ENCODE measurements around the gene TMEM51.

Gene TMEM51

DNA sequence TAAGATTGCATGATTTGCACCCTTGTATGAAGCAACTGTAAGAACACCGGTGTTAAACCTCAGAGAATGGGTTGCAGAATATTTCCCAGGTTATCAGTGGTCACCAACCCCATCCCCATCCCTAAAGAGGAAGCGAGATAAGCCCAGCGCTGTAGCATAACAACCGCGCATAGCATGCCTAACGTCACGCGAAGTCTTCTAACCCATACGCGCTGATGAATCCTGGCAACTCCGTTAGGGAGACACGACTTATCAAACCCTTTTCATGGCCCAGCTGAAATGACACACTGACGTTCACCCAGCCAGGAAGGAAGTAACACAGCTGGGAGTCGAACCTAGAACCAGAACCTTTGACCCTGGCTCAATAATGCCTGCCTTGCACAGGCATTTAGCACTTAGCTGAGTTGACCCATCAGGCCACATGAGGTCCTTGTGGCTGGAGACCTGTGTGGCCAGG lies 24.2 kb downstream of the TMEM51 start:
- DNase-seq (ENCODE audit: low spot score), result no peak

GRCh38 chr1:15178571-15179484 lies 25.3 kb downstream of the TMEM51 start:
- no peak for DNase-seq (ENCODE audit: low spot score)

DNA sequence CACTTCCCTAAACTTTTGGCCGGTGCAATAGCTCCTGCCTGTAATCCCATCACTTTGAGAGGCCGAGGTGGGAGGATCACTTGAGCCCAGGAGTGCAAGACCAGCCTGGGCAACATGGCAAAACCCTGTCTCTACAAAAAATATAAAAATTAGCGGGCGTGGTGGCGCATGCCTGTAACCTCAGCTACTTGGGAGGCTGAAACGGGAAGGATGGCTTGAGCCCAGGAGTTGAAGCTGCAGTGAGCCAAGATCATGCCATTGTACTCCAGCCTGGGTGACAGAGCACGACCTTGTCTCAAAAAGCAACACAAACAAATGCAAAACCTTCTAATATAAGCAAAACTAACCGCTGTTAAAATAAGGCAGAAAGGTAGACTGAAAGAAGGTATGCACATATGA lies 25.9 kb downstream of the TMEM51 start:
- DNase-seq (ENCODE audit: low spot score), result no peak

- DNase-seq (ENCODE audit: low spot score), result no peak
These were observed 26.6 kb downstream of the TMEM51 start for GRCh38 chr1:15180189-15180588.

GRCh38 chr1:15180945-15181523 lies 27.5 kb downstream of the TMEM51 start:
- no peak for DNase-seq (ENCODE audit: low spot score)

GRCh38 chr1:15181564-15181963 lies 28.0 kb downstream of the TMEM51 start:
- DNase-seq (ENCODE audit: low spot score), result no peak

- no peak for DNase-seq (ENCODE audit: low spot score)
These were observed 31.1 kb downstream of the TMEM51 start for GRCh38 chr1:15184436-15185241.

- no peak for DNase-seq (ENCODE audit: low spot score)
These were observed 32.1 kb downstream of the TMEM51 start for GRCh38 chr1:15185617-15186016.

GRCh38 chr1:15186073-15186845 lies 32.7 kb downstream of the TMEM51 start:
- DNase-seq (ENCODE audit: low spot score), result no peak

DNA sequence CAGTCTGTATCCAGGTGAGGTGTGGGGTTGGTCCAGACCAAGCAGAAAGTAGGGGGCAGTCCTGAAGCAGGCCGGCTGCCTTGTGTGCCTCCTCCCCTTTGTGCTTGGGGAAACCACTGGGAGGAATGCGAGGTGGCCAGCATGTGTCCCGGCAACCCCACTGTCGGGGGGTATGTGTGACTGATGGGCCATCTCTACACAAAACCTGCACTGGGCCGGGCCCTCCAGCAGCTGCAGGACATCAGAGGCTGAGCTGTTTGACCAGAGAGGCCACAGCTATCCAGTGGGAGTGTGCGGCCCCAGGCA lies 33.3 kb downstream of the TMEM51 start:
- DNase-seq (ENCODE audit: low spot score), result no peak

DNA sequence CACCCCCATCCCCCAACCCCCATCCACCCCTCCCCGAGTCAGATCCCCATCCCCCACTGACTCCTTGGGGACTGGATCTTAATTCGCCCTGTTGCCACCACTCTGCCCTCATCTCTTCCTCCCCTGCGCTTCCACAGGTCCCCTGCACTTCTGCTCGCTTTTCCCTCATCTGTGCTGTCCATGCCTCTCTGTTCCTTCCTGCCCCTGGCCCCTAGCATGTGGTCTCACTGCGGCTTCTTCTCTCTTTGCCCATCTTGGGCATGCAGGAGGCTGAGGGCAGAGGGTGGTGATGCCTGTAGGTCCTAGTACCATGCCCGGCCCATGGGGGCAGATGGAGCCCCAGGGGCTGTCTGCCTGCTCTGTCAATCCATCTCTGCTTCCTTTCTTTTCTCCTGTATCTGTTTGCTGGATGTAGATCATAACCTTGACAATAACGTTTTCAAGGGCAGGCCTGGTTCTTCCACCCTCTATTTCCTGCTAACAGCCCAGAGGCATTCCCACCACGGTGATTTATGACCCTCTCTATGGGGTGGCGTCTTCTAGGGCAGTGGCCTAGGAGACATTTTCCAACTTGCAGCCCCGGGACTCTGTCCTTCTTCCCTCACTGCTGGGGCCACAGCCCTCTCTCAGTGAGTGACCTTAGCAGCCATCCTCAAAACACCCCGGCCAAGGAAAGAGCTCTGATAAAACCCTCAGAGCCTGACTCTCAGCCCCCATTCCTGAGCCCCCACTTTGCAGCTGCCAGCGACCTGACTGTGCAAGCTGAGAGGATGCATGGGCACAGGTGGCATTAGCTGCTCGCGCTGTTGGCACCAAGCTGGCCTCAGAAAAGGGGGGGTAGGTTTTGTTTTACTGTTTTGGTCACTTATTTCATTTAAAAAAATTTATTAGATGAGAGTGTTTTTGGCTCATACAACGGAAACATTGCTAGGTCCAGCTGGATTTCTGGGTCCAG lies 33.9 kb downstream of the TMEM51 start:
- DNase-seq (ENCODE audit: low spot score), result no peak

DNA sequence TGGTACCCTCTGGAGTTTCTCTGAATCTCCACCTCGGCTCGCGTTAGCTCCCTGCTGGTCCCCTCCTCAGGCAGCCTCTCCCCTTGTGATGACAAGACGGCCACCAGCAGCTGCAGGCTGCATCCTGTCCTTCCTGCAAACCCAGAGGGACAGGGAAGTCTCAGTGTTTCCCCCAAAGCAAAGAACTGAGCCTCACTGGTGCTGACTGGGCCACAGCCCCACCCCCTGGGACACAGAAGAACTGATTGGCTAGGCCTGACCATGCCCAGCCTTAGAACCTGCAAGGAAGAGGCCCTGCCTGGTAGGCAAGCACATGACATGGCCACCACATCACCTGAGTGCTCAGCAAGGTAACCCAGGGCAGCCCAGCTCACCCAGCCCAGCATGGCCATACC lies 34.6 kb downstream of the TMEM51 start:
- peak; percentile 24 for DNase-seq (ENCODE audit: low spot score)

- DNase-seq (ENCODE audit: low spot score), result no peak
These were observed 35.1 kb downstream of the TMEM51 start for GRCh38 chr1:15188678-15189077.

- DNase-seq (ENCODE audit: low spot score), result no peak
These were observed 36.3 kb downstream of the TMEM51 start for GRCh38 chr1:15189692-15190370.

DNA sequence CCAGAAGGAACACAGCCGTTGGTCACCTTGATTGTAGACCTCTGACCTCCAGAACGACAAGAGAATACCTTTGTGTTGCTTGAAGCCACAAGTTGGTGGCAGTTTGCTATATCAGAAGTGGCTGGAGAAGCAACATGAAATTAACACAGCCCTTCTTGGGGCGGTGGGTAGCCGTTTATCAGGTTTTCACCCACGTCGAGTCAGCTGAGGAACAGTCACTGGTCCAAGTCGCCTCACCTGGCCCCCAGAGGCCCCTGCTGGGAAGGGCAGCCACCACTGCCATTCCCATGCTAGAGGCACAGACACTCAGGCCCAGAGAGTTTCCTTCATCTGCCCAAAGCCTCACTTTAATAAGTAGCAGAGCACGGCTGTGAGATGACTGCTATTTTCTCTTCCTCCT lies 37.7 kb downstream of the TMEM51 start:
- DNase-seq (ENCODE audit: low spot score), result peak; percentile 9

GRCh38 chr1:15191770-15192169 lies 38.2 kb downstream of the TMEM51 start:
- DNase-seq (ENCODE audit: low spot score), result no peak

DNA sequence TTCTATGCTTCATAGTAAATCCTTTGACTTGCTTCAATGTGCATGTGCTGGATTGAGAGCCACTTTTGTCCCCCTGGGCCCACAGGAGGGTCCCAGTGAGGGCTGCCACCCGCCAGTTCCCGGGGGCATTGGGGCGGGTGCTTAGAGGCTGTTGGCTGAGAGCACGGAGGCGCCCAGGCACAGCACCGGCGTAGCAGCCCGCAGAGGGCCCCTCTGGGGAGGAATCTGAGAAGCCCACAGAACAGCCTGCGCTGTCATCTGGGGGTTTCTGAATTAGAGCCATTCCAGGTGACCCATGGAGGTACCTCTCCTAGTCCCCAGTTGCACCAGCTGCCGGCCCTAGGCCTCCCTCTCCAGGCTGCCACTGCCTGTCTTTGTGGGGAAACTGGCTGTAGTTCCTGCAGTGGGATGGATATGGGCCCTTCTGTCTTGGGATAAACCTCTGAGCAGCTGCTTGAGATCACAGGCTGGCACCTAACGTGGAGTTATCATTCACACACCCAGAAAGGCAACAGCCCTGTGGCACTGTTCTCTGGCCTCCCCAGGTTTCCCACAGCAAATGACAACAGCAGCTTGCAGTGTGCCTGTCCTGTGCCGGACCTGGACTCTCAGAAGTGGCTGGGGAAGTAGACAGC lies 39.5 kb downstream of the TMEM51 start:
- DNase-seq (ENCODE audit: low spot score), result peak; percentile 23

GRCh38 chr1:15195420-15196052 lies 42.0 kb downstream of the TMEM51 start:
- no peak for DNase-seq (ENCODE audit: low spot score)

DNA sequence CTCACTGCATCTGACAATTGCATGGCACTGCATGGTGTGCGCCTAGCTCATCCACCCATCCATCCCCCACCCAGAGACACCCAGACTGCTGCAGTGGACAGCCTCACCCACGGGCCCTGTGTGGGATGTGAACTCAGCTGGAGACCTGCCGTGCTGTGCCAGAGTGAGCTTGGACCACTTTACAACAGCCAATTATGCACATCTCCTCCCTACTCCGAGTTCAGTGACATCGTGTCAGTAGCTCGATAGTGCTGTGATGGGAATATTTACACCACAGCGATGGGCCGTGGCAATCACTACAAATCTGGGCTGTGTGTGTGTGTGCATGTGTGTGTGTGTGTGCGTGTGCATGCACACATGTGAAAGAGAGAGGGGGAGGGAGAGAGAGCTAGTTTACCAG lies 42.5 kb downstream of the TMEM51 start:
- no peak for DNase-seq (ENCODE audit: low spot score)
